GM12878 (cell line): ENCODE data around the gene TEKT3. TPM values are rescaled to one million over a fixed set of nuclear protein-coding genes. Genes with fewer than 3 reads are reported as not detected.

Experiments
- ATAC-seq: fragments of 200-7000 bp; cut with Tn5 transposase; 3 replicates; pipeline ENCODE4 v1.9.1; 2020; ENCODE audit warnings: mild to moderate bottlenecking, moderate library complexity
- BruUV-seq: library from RNA; stranded (reverse); fragments of 400-500 nt; replicated peaks from 2 replicates; lab custom pipeline; 2021; lab: Mats Ljungman, UMichigan
- CTCF ChIA-PET: fragments of 300-600 bp; sonication (Branson Sonifier 250); formaldehyde crosslinking; extraction: SDS; loops from one replicate; lab custom pipeline; 2021; ENCODE audit warnings: inconsistent platforms; lab: Yijun Ruan, JAX
- POLR2A ChIA-PET: fragments of 350-600 bp; formaldehyde crosslinking; extraction: SDS; loops from one replicate; lab custom pipeline; 2021; ENCODE audit warnings: inconsistent platforms; lab: Charles Lee
- RAD21 ChIA-PET: fragments of 300-600 bp; sonication (Branson Sonifier 250); formaldehyde crosslinking; loops from one replicate; lab custom pipeline; 2023; ENCODE audit warnings: antibody characterized with exemption; ENCODE audit not compliant: unreplicated experiment; lab: Charles Lee
- SMC1A ChIA-PET: fragments of 300-600 bp; sonication (Branson Sonifier 250); formaldehyde crosslinking; loops from one replicate; lab custom pipeline; 2023; ENCODE audit not compliant: unreplicated experiment, uncharacterized antibody; lab: Charles Lee
- DNase-seq: peaks from one replicate; pipeline ENCODE4 v3.0.0-alpha.2; 2011; ENCODE audit warnings: low read depth, low spot score
- FAIRE-seq: peaks from 3 replicates; lab custom pipeline; 2011; peaks lifted over from hg19 to GRCh38; lab: Jason Lieb, UNC
- H2AFZ ChIP-seq: 2 replicates; pipeline ENCODE4 v1.6.0; 2011; ENCODE audit warnings: low read depth, low read length, control low read depth; ENCODE audit not compliant: control insufficient read depth
- H3K27ac ChIP-seq: 2 replicates; pipeline ENCODE4 v1.5.1; 2011; ENCODE audit warnings: control low read depth; ENCODE audit not compliant: control insufficient read depth, insufficient read depth
- H3K27me3 ChIP-seq, 2 experiments: replicated peaks in 1 of 2; 2 replicates each; pipeline versions ENCODE4 v1.6.0 to v1.6.1; 2011; ENCODE audit warnings: low read length in 1 of 2; ENCODE audit not compliant: control insufficient read depth in 2 of 2, insufficient read depth in 2 of 2
- H3K36me3 ChIP-seq, 2 experiments: 2 replicates each; pipeline ENCODE4 v1.5.1; 2011; ENCODE audit warnings: low read length in 1 of 2; ENCODE audit not compliant: control insufficient read depth in 2 of 2, insufficient read depth in 2 of 2
- H3K4me1 ChIP-seq: 2 replicates; pipeline ENCODE4 v1.6.1; 2011; ENCODE audit warnings: mild to moderate bottlenecking, low read length, moderate library complexity, mixed read lengths; ENCODE audit not compliant: control insufficient read depth, insufficient read depth
- H3K4me2 ChIP-seq: 2 replicates; pipeline ENCODE4 v1.6.0; 2011; ENCODE audit warnings: control low read depth; ENCODE audit not compliant: control insufficient read depth, insufficient read depth
- H3K4me3 ChIP-seq: fragments of 200-600 bp; sonication (generic); 2 replicates; pipeline ENCODE4 v1.5.1; 2016
- H3K79me2 ChIP-seq: 2 replicates; pipeline ENCODE4 v1.6.0; 2011; ENCODE audit warnings: low read length; ENCODE audit not compliant: control insufficient read depth, insufficient read depth
- H3K9ac ChIP-seq: 2 replicates; pipeline ENCODE4 v1.8.0; 2011; ENCODE audit warnings: low read length, control low read depth, mixed read lengths; ENCODE audit not compliant: control insufficient read depth, insufficient read depth
- H3K9me3 ChIP-seq: replicated peaks from 3 replicates; pipeline ENCODE4 v1.5.1; 2011; ENCODE audit warnings: mild to moderate bottlenecking, low read length; ENCODE audit not compliant: control insufficient read depth, insufficient read depth
- H4K20me1 ChIP-seq: 2 replicates; pipeline ENCODE4 v1.6.0; 2011; ENCODE audit not compliant: control insufficient read depth, insufficient read depth
- CHD2 ChIP-seq: IDR thresholded peaks from 2 replicates; pipeline ENCODE4 v1.6.1; 2011; ENCODE audit warnings: low read depth, low read length, improper control_type of control experiment, borderline replicate concordance
- E2F8 ChIP-seq: fragments of 450-650 bp; IDR thresholded peaks from 2 replicates; pipeline ENCODE4 v1.6.1; 2018; ENCODE audit warnings: mild to moderate bottlenecking, low read depth, moderate library complexity; ENCODE audit not compliant: partially characterized antibody
- FOS ChIP-seq: IDR thresholded peaks from 3 replicates; pipeline ENCODE4 v1.6.1; 2011; ENCODE audit warnings: borderline replicate concordance; ENCODE audit not compliant: insufficient read length; ENCODE audit errors: extremely low read depth
- SMC3 ChIP-seq: IDR thresholded peaks from 2 replicates; pipeline ENCODE4 v1.6.1; 2011; ENCODE audit warnings: low read length, improper control_type of control experiment, borderline replicate concordance
- SUZ12 ChIP-seq: fragments of 200-600 bp; sonication (generic); IDR thresholded peaks from one replicate; pipeline ENCODE4 v1.6.1; 2018; ENCODE audit warnings: antibody characterized with exemption, mild to moderate bottlenecking; ENCODE audit not compliant: unreplicated experiment
- ZBED1 ChIP-seq: IDR thresholded peaks from 2 replicates; pipeline ENCODE4 v1.6.1; 2016; ENCODE audit warnings: borderline replicate concordance
- WGBS: methylation state at CpG from one replicate; pipeline ENCODE4 v1.1.6; 2016; ENCODE audit warnings: low lambda C conversion rate; ENCODE audit not compliant: insufficient replicate concordance, insufficient coverage; ENCODE audit errors: missing lambda C conversion rate; 5-methylcytosine and 5-hydroxymethylcytosine counted together
- in situ Hi-C: fragments of 300-500 bp; cut with MboI; formaldehyde crosslinking; loops from 9 replicates; pipeline ENCODE4 v1.14.3; 2018; ENCODE audit warnings: mixed read lengths
- intact Hi-C: fragments of 100-400 bp; cut with micrococcal nuclease; formaldehyde crosslinking; loops from one replicate; pipeline ENCODE4 v1.14.2; 2022; ENCODE audit not compliant: unreplicated experiment
- polyA plus RNA-seq, 11 experiments: library from polyadenylated mRNA; depleted of rRNA in 4 of 11; unstranded in 6 of 11; stranded (reverse) in 5 of 11; fragments of >200 nt; fragmentation: Nextera tagmentation in 4 of 11; fragmentation: Illumina TruSeq in 1 of 11; extraction: Ambion mirVana in 4 of 11; extraction: Trizol in 1 of 11; gene quantifications; 1 replicate in 1 of 11; 2 replicates in 10 of 11; pipeline versions ENCODE4 v1.2.1 to v1.2.3, GENCODE V29; 2011 to 2016; ENCODE audit warnings: inconsistent platforms in 2 of 11, missing spikeins in 2 of 11, low read depth in 1 of 11
- total RNA-seq, 4 experiments: library from RNA; depleted of rRNA in 3 of 4; stranded (reverse); fragments of >200 nt in 3 of 4; fragmentation: Illumina TruSeq in 1 of 4; extraction: Trizol in 1 of 4; gene quantifications; 2 replicates each; pipeline versions ENCODE4 v1.2.1 to v1.2.3, GENCODE V29; 2013 to 2021
- TF ChIP-seq, protein P1 (sequence below), 3 experiments: IDR thresholded peaks in 2 of 3; conservative IDR thresholded peaks in 1 of 3; 2 replicates each; pipeline ENCODE4 v1.5.1; 2011; ENCODE audit warnings: low read depth in 3 of 3, low read length in 3 of 3, mild to moderate bottlenecking in 3 of 3, control low read depth in 2 of 3, moderate library complexity in 2 of 3, inconsistent platforms in 1 of 3, mixed read lengths in 1 of 3; ENCODE audit not compliant: control insufficient read depth in 2 of 3, insufficient read depth in 1 of 3; ENCODE audit errors: extremely low read depth in 1 of 3
- TF ChIP-seq, protein P2 (sequence below): fragments of 450-650 bp; conservative IDR thresholded peaks from 2 replicates; pipeline ENCODE4 v1.6.1; 2017; ENCODE audit warnings: mild to moderate bottlenecking, moderate library complexity

Gene TEKT3
- total and polyA plus RNA-seq, 10 of the 15 experiments (the other 5 are each of a cell fraction or from before 2014, with no cell fraction given) = 0.15 TPM; not detected in 9

DNA sequence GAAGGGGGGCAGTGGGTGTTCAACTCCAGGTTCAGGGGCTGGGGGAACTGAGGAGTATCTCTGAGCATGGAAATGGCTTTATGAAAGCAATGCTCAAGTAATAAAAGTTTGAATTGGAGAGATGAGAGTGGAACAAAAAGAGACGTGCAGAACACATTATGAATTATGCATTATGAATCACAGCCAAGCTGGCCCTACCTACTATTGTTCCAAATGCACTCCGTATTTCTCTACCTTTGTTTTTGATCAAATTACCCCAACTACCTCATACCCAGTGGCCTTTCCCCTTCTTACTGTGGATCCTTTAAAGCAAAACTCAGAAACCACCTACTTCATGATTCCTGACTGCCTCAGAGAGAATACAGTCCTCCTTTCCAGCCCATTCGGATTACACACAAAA is 38.1 kb downstream of the TEKT3 start:
- SMC1A ChIA-PET = no interaction called here
- no peak for TF ChIP-seq SUZ12

GRCh38 chr17:15301845-15302244 is 39.6 kb downstream of the TEKT3 start:
- DNase-seq (no peak), ATAC-seq (no peak), FAIRE-seq (no peak)
- Histone ChIP-seq H3K9ac (no peak overlapping the region), H3K27ac (no peak overlapping the region), H3K9me3 (no peaks in the 10 kb centered on the region), H2AFZ (no peak overlapping the region), H3K4me1 (no peaks in the 10 kb centered on the region), H3K4me2 (no peak overlapping the region), H3K4me3 (no peak overlapping the region), H3K27me3 (no peaks in the 10 kb centered on the region), H3K36me3 (no peaks in the 10 kb centered on the region), H4K20me1 (no peaks in the 10 kb centered on the region), H3K79me2 (no peaks in the 10 kb centered on the region)
- intact Hi-C loops = no loop called here
- BruUV-seq = no TSS peak
- SMC1A ChIA-PET = no interaction called here
- POLR2A ChIA-PET = no interaction called here
- 16% methylated on average over 6 of the region's 6 CpGs for WGBS
- in situ Hi-C loops = no loop called here
- RAD21 ChIA-PET = no interaction called here
- CTCF ChIA-PET = no interaction called here
- no peak for TF ChIP-seq ZBED1
- TF ChIP-seq CHD2 = no peak
- TF ChIP-seq E2F8 = no peak
- no peak for TF ChIP-seq SMC3
- TF ChIP-seq, protein P1, sequence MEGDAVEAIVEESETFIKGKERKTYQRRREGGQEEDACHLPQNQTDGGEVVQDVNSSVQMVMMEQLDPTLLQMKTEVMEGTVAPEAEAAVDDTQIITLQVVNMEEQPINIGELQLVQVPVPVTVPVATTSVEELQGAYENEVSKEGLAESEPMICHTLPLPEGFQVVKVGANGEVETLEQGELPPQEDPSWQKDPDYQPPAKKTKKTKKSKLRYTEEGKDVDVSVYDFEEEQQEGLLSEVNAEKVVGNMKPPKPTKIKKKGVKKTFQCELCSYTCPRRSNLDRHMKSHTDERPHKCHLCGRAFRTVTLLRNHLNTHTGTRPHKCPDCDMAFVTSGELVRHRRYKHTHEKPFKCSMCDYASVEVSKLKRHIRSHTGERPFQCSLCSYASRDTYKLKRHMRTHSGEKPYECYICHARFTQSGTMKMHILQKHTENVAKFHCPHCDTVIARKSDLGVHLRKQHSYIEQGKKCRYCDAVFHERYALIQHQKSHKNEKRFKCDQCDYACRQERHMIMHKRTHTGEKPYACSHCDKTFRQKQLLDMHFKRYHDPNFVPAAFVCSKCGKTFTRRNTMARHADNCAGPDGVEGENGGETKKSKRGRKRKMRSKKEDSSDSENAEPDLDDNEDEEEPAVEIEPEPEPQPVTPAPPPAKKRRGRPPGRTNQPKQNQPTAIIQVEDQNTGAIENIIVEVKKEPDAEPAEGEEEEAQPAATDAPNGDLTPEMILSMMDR (IDR thresholded peaks at IDR 0.05 in 2 of 3, conservative IDR thresholded peaks at IDR 0.05 in 1 of 3; ENCODE audit: control insufficient read depth in 2 of 3, extremely low read depth in 1 of 3, insufficient read depth in 1 of 3, low read depth in 3 of 3, low read length in 3 of 3) = no peak
- no peak for TF ChIP-seq FOS
- TF ChIP-seq, protein P2, sequence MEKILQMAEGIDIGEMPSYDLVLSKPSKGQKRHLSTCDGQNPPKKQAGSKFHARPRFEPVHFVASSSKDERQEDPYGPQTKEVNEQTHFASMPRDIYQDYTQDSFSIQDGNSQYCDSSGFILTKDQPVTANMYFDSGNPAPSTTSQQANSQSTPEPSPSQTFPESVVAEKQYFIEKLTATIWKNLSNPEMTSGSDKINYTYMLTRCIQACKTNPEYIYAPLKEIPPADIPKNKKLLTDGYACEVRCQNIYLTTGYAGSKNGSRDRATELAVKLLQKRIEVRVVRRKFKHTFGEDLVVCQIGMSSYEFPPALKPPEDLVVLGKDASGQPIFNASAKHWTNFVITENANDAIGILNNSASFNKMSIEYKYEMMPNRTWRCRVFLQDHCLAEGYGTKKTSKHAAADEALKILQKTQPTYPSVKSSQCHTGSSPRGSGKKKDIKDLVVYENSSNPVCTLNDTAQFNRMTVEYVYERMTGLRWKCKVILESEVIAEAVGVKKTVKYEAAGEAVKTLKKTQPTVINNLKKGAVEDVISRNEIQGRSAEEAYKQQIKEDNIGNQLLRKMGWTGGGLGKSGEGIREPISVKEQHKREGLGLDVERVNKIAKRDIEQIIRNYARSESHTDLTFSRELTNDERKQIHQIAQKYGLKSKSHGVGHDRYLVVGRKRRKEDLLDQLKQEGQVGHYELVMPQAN = no peak

More for the DNA sequence above, 38.1 kb downstream of the TEKT3 start:
- BruUV-seq = no TSS peak
- no peaks in the 10 kb centered on the region for H3K9me3 ChIP-seq
- DNase-seq = no peak
- 13% methylated on average over 3 of the region's 3 CpGs for WGBS
- ATAC-seq = no peak
- H2AFZ ChIP-seq = no peak overlapping the region
- ChIA-PET CTCF (no interaction called here), RAD21 (no interaction called here), POLR2A (no interaction called here)
- FAIRE-seq = no peak
- intact Hi-C loops (no loop called here), in situ Hi-C loops (no loop called here)
- no peak overlapping the region for H3K4me2 ChIP-seq
- no peaks in the 10 kb centered on the region for H3K36me3 ChIP-seq
- H3K27ac ChIP-seq = no peak overlapping the region
- no peak overlapping the region for H3K4me3 ChIP-seq
- no peaks in the 10 kb centered on the region for H3K27me3 ChIP-seq
- H3K79me2 ChIP-seq = no peaks in the 10 kb centered on the region
- H3K9ac ChIP-seq = no peak overlapping the region
- no peaks in the 10 kb centered on the region for H3K4me1 ChIP-seq
- no peaks in the 10 kb centered on the region for H4K20me1 ChIP-seq
